GM20000 (cell line): ENCODE data around the gene STUM.
"Not testable (repeated sequence)": the region's sequence is repeated elsewhere in the genome, so short reads cannot be mapped to it uniquely, and the experiment has no call there.

Experiments
- DNase-seq: peaks from one replicate; pipeline ENCODE4 v3.0.0; 2012; ENCODE audit warnings: low spot score
- CTCF ChIP-seq: IDR thresholded peaks from 2 replicates; pipeline ENCODE4 v1.5.1; 2012; ENCODE audit warnings: mild to moderate bottlenecking, control low read depth; ENCODE audit errors: extremely low read depth, missing control alignments

STUM gene

GRCh38 chr1:226548256-226549093 lies at the start of gene STUM:
TSS of gene STUM (plus strand) at chr1:226548764. CDS start at chr1:226548905, 141 bp downstream.
- TF ChIP-seq CTCF, result no peak
- DNase-seq, result peak; percentile 72

GRCh38 chr1:226499699-226500098 lies 48.9 kb upstream of the STUM start:
- not testable (repeated sequence) for DNase-seq

GRCh38 chr1:226506021-226506420 lies 42.5 kb upstream of the STUM start:
- DNase-seq, result no peak
- no peak for TF ChIP-seq CTCF

- no peak for TF ChIP-seq CTCF
- DNase-seq, result no peak
These were observed 41.6 kb upstream of the STUM start for GRCh38 chr1:226506921-226507320.

GRCh38 chr1:226510453-226510852 lies 38.1 kb upstream of the STUM start:
- DNase-seq, result no peak
- TF ChIP-seq CTCF, result no peak

- no peak for DNase-seq
- TF ChIP-seq CTCF, result no peak
These were observed 37.3 kb upstream of the STUM start for GRCh38 chr1:226511296-226511695.

GRCh38 chr1:226512076-226512728 lies 36.4 kb upstream of the STUM start:
- no peak for DNase-seq

More at GRCh38 chr1:226512076-226512728, 36.4 kb upstream of the STUM start:
- TF ChIP-seq CTCF, result no peak
